Stimulated activated naive CD8-positive, alpha-beta T cell treated with anti-CD3 and anti-CD28 coated beads, Interleukin-15, Interleukin-2, amounts not matched to agents 100 ng/mL and 50 ng/mL, for 24 hours (primary cell): ENCODE results near the gene PFKP.
A peak's percentile ranks its signal among the peaks of the same experiment; 100 is the strongest.

Source experiments
- H3K27ac Mint-ChIP-seq: one replicate; pipeline ENCODE4 v1.8.0; 2021; ENCODE audit warnings: mild to moderate bottlenecking, mixed read lengths
- H3K27me3 Mint-ChIP-seq: one replicate; pipeline ENCODE4 v1.8.0; 2021; ENCODE audit warnings: mixed read lengths
- H3K36me3 Mint-ChIP-seq: one replicate; pipeline ENCODE4 v1.8.0; 2021; ENCODE audit warnings: low read depth, mixed read lengths
- H3K4me1 Mint-ChIP-seq: one replicate; pipeline ENCODE4 v1.8.0; 2021; ENCODE audit warnings: low read depth, mixed read lengths
- H3K4me3 Mint-ChIP-seq: one replicate; pipeline ENCODE4 v1.8.0; 2021; ENCODE audit warnings: mild to moderate bottlenecking, mixed read lengths
- H3K9me3 Mint-ChIP-seq: one replicate; pipeline ENCODE4 v1.8.0; 2021; ENCODE audit warnings: mixed read lengths

PFKP gene

DNA sequence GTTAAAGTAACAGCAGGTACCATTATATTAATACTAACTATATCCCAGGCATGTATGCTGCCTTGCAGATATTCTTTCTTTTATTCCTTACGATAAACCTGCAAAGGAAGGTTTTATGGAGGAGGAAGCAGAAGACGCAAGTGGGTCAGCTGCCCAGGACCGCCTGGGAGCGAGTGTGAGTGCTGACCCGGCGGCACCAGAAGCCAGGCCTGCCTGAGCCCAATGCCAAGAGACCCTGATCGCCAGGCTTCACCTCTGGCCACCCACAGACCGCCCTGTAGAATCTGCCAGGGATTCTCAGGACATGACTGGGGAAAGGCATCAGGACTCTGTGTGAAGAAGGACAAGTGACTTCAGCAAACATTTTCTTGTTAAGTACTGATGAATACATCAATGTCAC lies 78.9 kb downstream of the PFKP start:
- no peaks in the 10 kb centered on the region for H3K27me3 Mint-ChIP-seq
- no peaks in the 10 kb centered on the region for H3K4me1 Mint-ChIP-seq
- no peaks in the 10 kb centered on the region for H3K9me3 Mint-ChIP-seq
- H3K27ac Mint-ChIP-seq, result no peak overlapping the region
- H3K4me3 Mint-ChIP-seq, result no peak overlapping the region
- peaks cover 79% of the 10 kb centered on the region for H3K36me3 Mint-ChIP-seq

DNA sequence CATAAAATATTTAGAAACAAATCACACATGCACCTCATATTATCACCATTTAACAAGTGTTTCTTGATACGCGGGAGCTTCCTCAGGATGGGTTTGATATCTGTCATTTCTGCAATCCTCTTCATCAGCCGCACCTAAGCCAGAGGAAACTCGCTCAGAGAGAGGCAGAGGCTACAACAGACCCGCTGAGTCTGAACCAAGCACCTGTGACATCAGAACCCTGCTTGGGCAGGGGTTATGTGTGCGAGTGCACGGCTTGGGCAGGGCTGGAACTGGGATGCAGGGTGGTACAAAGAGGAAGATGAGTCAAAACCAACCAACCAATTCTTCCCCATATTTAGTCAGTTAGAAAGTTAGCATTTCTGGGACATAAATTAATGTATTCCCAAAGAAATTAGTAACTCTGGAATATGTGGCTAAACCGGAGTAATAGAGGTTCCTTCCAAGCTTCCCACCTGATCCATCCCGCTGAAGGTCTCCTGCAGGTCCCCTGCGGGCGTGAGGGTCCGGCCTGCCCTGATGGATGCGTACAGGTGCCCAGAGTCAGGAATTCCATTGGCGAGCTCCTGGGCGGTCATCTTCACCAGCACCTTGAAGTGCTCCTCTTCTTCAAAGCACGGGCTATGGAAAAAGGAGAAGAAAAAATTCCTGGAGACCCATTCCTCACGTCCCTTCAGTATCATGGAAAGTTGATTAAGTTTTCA lies 79.9 kb downstream of the PFKP start:
- Mint-ChIP-seq H3K27ac (no peak overlapping the region), H3K36me3 (peaks cover 80% of the 10 kb centered on the region), H3K9me3 (no peaks in the 10 kb centered on the region), H3K4me3 (no peak overlapping the region), H3K4me1 (no peaks in the 10 kb centered on the region), H3K27me3 (no peaks in the 10 kb centered on the region)

DNA sequence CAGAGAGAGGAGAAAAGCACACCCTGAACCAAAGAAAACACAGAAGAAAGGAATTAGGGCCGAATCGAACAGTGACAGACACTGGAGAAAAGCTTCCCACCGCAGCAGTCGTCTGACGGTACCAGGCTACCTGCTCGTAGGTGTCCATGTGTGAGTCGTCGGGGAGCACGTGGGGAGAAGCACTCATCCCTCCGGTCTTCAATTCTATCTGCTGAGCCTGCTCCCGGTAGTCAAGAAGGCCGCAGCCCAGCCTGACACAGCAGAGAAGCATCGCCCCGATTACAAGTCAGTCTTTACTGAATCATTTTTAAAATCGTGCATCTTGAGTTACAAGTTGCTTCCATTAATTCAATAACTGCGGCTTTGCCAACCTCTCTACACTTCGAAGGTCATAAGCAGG lies 80.7 kb downstream of the PFKP start:
- Mint-ChIP-seq H3K4me3 (no peak overlapping the region), H3K27me3 (no peaks in the 10 kb centered on the region), H3K9me3 (no peaks in the 10 kb centered on the region), H3K4me1 (no peaks in the 10 kb centered on the region), H3K36me3 (peaks cover 83% of the 10 kb centered on the region), H3K27ac (no peak overlapping the region)

DNA sequence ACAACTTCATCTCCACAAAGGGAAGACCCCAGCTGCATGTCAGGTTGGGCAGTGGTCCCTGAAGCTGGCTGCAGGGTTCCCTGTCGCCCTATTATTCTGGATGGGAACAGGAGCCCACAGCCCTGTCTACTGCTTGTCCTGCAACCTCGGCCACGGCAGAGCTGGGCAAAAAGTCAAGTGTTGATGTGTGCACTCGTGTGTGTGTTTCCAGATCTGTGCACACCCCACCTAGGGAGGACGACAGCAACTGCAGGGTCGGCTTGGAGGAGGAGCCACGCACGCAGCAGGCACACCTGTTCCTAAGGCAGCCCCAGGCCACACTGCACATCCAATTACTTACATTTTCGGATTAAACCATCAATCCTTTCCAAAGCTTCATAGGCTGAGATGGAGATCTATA lies 81.6 kb downstream of the PFKP start:
- H3K9me3 Mint-ChIP-seq, result no peaks in the 10 kb centered on the region
- H3K27me3 Mint-ChIP-seq, result no peaks in the 10 kb centered on the region
- H3K4me1 Mint-ChIP-seq, result no peaks in the 10 kb centered on the region
- H3K27ac Mint-ChIP-seq, result no peak overlapping the region
- H3K36me3 Mint-ChIP-seq, result peaks cover 84% of the 10 kb centered on the region
- no peak overlapping the region for H3K4me3 Mint-ChIP-seq

DNA sequence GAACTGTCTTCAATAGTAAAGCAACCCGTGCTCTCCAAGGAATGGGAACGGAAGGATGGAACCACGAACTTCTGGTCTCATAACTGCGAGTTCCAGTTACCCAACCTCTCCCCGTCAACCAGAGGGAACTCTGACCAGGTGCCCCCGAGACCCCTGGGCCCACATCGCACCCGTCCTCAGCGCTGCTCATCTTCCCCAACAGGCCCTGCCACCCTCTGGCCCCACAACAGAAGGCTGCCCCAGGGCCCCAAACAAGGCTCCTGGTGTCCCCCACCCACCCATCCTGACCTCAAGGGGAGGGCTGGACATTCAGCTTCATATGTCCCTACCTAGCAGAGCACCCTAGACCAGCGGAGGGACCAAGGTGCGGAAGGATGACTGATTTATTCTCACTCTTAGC lies 82.6 kb downstream of the PFKP start:
- Mint-ChIP-seq H3K27ac (no peak overlapping the region), H3K9me3 (no peaks in the 10 kb centered on the region), H3K27me3 (no peaks in the 10 kb centered on the region), H3K4me3 (no peak overlapping the region), H3K4me1 (no peaks in the 10 kb centered on the region), H3K36me3 (peaks cover 85% of the 10 kb centered on the region)

DNA sequence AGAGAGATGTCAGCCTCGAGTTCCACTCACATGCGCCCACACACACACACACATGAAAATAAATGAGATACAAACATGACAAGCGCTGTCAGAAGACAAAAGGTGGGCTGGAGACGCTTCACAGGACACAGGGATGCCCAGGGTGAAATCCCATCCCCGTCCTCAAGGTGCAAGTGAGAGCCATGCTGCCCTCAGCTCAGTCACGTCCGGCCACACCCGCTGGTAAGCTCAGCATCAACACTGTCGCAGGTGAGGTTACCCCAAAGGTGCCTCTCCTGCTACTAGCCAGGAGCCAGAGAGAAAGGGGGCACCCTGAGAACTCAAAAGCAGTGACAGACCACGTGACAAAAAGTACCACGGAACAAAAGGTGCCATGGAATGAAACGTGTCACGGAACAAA lies 83.0 kb downstream of the PFKP start:
- Mint-ChIP-seq H3K4me1 (no peaks in the 10 kb centered on the region), H3K36me3 (peaks cover 85% of the 10 kb centered on the region), H3K4me3 (no peak overlapping the region), H3K9me3 (no peaks in the 10 kb centered on the region), H3K27me3 (no peaks in the 10 kb centered on the region), H3K27ac (no peak overlapping the region)

DNA sequence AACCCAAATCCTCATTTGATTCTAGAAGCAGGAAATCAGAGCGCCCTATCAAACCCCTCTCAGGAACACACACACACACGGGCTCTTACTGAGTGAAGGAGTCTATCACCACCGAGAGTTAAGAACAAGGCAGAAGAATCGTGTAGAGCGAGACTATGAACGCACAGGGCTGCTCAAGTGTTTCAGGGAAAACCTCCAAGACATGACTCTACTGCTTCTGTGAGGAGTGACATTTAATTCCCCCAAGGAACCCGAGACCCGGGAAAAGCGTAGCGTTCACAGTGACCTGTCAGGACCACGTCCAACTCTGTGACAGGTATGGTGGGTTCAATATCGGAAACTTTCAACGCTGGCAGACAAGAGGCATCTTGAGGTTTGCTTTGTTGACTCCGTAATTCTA lies 83.6 kb downstream of the PFKP start:
- Mint-ChIP-seq H3K4me3 (no peak overlapping the region), H3K36me3 (peaks cover 83% of the 10 kb centered on the region), H3K27me3 (no peaks in the 10 kb centered on the region), H3K27ac (peak overlapping the region; percentile 13), H3K4me1 (no peaks in the 10 kb centered on the region), H3K9me3 (no peaks in the 10 kb centered on the region)

DNA sequence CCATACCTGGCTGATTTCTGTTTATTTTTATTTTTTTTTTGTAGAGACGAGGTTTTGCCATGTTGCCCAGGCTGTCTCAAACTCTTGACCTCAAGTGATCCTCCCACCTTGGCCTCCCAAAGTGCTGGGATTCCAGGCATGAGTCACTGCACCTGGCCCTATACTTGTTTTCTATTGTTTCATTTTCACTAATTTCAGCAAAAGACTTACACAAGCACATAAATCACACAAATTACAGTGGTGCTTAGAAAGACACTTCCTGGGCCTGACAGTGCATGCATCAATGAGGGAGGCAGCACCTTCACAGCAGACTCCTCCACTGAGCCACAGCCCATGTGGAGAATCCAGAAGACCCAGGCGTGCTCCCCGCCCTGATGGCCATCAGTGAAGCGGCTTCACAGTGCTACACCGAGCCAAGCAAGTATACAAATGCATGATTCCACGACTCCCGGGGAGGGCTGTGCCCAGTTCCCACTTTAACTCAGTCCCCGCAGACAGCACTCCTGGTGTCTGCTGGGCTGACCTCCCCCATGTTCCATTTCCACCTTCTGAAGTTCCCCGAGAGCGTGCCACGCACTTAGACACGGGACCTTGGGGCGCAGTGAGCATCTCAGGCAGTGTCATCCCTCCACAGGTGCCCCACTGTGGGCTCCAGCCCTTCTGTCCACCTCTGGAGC lies 84.7 kb downstream of the PFKP start:
- Mint-ChIP-seq H3K36me3 (peaks cover 82% of the 10 kb centered on the region), H3K27ac (no peak overlapping the region), H3K9me3 (no peaks in the 10 kb centered on the region)

DNA sequence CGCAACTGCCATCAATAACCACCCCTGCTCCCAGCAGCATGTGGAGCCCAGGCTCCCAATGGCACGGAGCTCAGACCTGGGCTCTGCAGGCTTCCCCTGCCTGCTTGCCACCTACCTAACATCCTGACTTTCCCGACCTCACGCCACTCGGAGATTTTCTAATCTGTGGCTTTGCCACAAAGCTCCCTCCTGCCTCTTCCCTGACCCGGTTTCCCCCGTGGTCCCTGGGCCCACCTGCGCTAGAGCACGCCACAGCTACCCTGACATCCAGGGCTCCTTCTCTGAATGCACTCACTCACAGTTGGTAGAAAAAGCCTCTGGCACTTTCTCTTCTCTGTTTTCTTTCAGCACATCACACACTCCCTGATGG lies 85.2 kb downstream of the PFKP start:
- Mint-ChIP-seq H3K27me3 (no peaks in the 10 kb centered on the region), H3K9me3 (no peaks in the 10 kb centered on the region), H3K4me1 (no peaks in the 10 kb centered on the region), H3K4me3 (no peak overlapping the region), H3K36me3 (peaks cover 80% of the 10 kb centered on the region), H3K27ac (no peak overlapping the region)

More for the DNA sequence above, 84.7 kb downstream of the PFKP start:
- Mint-ChIP-seq H3K4me1 (no peaks in the 10 kb centered on the region), H3K4me3 (no peak overlapping the region), H3K27me3 (no peaks in the 10 kb centered on the region)

DNA sequence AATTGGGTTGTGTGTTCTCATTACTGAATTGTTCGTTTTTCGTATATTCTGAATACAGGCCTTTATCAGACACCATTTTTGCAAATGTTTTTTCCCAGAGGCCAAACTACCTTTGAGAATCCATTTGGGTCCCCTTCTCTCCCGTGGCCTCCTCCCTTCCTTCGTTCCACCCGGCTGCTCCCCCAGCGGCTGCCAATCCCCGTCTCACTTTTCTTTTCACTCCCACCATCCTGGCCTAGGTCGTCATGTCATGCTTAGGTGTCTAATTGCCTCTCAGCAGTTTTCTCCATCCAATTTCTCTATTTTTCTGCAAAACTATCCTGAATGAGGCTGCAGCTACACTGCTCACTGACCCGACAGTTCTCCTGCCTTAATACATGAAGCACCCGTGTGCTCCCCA lies 87.3 kb downstream of the PFKP start:
- no peak overlapping the region for H3K4me3 Mint-ChIP-seq
- H3K9me3 Mint-ChIP-seq, result no peaks in the 10 kb centered on the region
- no peaks in the 10 kb centered on the region for H3K4me1 Mint-ChIP-seq
- no peak overlapping the region for H3K27ac Mint-ChIP-seq
- H3K36me3 Mint-ChIP-seq, result peaks cover 85% of the 10 kb centered on the region
- H3K27me3 Mint-ChIP-seq, result no peaks in the 10 kb centered on the region

DNA sequence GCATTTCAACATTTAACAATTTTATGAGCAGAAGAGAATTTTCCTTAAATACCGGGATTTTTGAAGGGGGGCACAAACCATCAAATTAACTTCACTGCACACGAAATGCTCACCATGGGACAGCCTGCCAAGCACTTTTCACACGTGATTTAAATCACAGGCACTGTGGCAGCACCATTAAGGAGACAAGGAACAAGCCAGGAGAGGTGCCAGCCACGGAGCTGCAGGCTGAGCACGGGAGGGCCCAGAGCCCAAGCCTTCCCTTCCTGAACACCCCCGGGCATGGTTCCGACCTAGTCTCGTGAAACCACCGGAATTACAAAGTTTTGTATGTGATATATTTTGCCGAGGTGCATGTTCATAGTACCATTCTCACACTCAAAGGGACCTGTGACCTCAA lies 91.8 kb downstream of the PFKP start:
- H3K36me3 Mint-ChIP-seq, result peaks cover 73% of the 10 kb centered on the region
- no peaks in the 10 kb centered on the region for H3K27me3 Mint-ChIP-seq
- H3K4me1 Mint-ChIP-seq, result no peaks in the 10 kb centered on the region
- no peaks in the 10 kb centered on the region for H3K9me3 Mint-ChIP-seq
- H3K27ac Mint-ChIP-seq, result no peak overlapping the region
- H3K4me3 Mint-ChIP-seq, result no peak overlapping the region

DNA sequence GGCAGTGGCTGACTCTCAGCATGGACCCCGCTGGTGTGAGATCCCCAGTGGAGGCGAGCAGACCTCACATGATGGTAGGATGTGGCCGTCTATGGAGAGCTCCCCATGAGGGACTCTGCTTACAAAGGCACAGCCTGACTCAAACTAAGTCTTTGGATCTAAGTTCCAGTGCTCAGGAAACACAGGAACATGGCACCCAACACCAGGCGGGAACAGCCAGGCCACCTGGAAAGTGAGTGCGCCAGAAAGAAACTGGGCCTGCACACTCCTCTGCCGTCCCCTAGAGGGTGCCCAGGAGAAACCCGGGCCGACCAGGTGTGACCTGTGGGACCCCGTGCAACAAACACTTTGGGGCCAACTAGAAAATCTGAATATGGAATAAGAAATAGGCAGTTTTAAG lies 95.2 kb downstream of the PFKP start:
- Mint-ChIP-seq H3K4me1 (no peaks in the 10 kb centered on the region), H3K4me3 (no peak overlapping the region), H3K27ac (no peak overlapping the region), H3K27me3 (no peaks in the 10 kb centered on the region), H3K36me3 (peaks cover 81% of the 10 kb centered on the region), H3K9me3 (no peaks in the 10 kb centered on the region)

DNA sequence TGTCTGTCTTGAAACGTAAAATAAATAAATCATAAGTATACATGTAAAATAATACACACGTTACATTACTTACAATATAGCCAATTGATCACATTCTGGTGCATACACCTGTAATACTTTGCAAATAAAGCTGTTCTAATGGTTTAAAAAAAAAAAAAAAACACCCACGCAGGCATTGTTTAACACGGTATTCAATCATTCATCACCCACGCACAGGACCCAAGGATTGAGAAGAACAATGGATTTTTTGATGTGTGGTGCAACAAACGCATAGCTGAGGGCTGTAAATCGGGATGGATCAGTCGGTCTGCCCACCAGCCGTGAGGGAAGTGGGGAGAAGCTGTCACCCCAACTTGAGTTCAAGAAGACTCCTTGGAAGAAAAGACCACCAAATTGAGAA lies 96.5 kb downstream of the PFKP start:
- Mint-ChIP-seq H3K27ac (no peak overlapping the region), H3K36me3 (peaks cover 80% of the 10 kb centered on the region), H3K4me3 (no peak overlapping the region), H3K4me1 (peaks cover 5% of the 10 kb centered on the region), H3K27me3 (no peaks in the 10 kb centered on the region), H3K9me3 (no peaks in the 10 kb centered on the region)

DNA sequence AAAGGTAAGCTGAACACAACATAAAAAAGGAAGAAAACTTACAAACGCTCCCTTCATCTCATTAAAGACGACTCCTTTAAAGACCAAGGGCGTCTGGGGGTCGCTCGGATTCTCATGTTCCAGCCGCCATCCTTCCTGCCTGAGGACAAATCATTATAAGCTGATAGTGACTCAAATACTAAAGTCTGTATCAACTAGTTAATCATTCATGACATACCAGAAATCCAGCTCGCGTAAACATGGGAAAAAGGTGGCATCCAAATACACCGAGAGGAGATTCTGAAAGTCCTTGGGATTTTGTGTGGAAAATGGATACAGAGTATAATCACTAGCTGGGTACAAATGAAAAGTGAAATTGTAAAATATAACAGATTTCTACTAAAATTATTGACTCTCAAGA lies 97.8 kb downstream of the PFKP start:
- Mint-ChIP-seq H3K27me3 (no peaks in the 10 kb centered on the region), H3K9me3 (no peaks in the 10 kb centered on the region), H3K36me3 (peaks cover 78% of the 10 kb centered on the region), H3K4me3 (no peak overlapping the region), H3K27ac (no peak overlapping the region), H3K4me1 (peaks cover 10% of the 10 kb centered on the region)

DNA sequence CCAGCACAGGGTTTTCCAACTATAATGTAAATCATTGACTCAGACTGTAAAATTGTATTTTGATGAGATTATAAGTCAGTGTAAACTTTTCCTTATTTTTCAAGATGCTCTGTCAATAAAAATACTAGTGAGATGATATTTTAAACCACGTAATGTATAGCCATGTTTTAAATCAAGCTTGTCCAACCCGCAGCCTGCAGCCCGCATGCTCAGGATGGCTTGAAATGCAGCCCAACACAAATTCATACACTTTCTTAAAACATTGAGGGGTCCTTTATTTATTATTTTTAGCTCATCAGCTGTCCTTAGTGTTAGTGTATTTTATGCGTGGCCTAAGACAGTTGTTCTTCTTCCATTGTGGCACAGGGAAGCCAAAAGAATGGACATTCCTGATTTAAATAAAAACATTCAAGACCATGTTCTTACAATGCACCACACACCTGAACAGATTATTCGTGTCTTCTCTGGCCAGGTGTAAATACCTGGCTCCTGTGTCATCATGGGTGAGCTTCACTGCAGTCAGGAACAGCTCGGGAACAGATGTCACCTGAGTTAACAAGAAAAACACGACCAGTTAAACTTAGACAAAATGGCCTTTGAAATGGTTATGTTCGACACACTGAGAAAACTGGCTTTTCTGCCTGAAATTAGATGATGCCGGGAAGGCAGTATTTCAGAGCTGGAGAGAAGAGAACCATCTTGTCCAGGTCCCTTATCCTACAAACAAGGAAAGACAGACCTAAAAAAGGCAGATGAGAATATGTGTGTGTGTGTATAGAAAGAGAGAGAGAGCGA lies 99.3 kb downstream of the PFKP start:
- Mint-ChIP-seq H3K4me3 (no peak overlapping the region), H3K27ac (no peak overlapping the region), H3K36me3 (peaks cover 73% of the 10 kb centered on the region), H3K27me3 (no peaks in the 10 kb centered on the region), H3K4me1 (peaks cover 25% of the 10 kb centered on the region), H3K9me3 (no peaks in the 10 kb centered on the region)
